ENCODE data around the gene POLG. TPM values are rescaled to one million over a fixed set of nuclear protein-coding genes. Genes with fewer than 3 reads are reported as not detected.

Gene POLG
- total and polyA plus RNA-seq, 2 donors (not counting 1 experiment from before 2014, with no cell fraction given), result 81.1 to 144 TPM

- H3K9me3 Mint-ChIP-seq (ENCODE audit: insufficient read depth), result no peaks in the 10 kb centered on the region
- ChIA-PET POLR2A (no interaction called here), CTCF (interaction anchor here (4.9 kb wide), 1 partner anchor 18 kb away, joined by 24 read pairs; no protein-coding TSS in a partner anchor)
- no peak overlapping the region for H3K27ac Mint-ChIP-seq
- 88% methylated on average over 6 of the region's 7 CpGs for WGBS (ENCODE audit: insufficient coverage)
- ATAC-seq (ENCODE audit: low read depth) (no peak), DNase-seq (no peak)
- Histone ChIP-seq H3K27me3 (replicated peaks in 1 of 4; ENCODE audit: control extremely low read depth in 1 of 4, control insufficient read depth in 3 of 4, insufficient read depth in 4 of 4, low read length in 3 of 4) (peaks cover 0 to 5% (median 0%) of the 10 kb centered on the region in 4 experiments), H3K9ac (ENCODE audit: low read length) (no peak overlapping the region), H3K4me2 (replicated peaks; ENCODE audit: low read depth, low read length, poor library complexity, severe bottlenecking) (no peak overlapping the region), H4K20me1 (ENCODE audit: control insufficient read depth, insufficient read depth, low read length, poor library complexity, severe bottlenecking) (no peaks in the 10 kb centered on the region), H2AFZ (ENCODE audit: insufficient read depth, low read depth, low read length, poor library complexity, severe bottlenecking) (no peak overlapping the region), H3K27ac (ENCODE audit: low read length in 2 of 2) (no peak overlapping the region), H3K79me2 (ENCODE audit: control insufficient read depth, insufficient read depth, low read length) (no peaks in the 10 kb centered on the region), H3K4me3 (ENCODE audit: control extremely low read depth in 1 of 5, extremely low read depth in 1 of 5, insufficient read depth in 1 of 5, low read depth in 2 of 5, low read length in 4 of 5) (no peak overlapping the region), H3K36me3 (replicated peaks in 1 of 2; ENCODE audit: control extremely low read depth in 1 of 2, control insufficient read depth in 1 of 2, extremely low read depth in 1 of 2, insufficient read depth in 2 of 2, low read length in 1 of 2) (no peaks in the 10 kb centered on the region), H3K9me3 (ENCODE audit: control extremely low read depth in 1 of 3, control insufficient read depth in 2 of 3, insufficient read depth in 1 of 3, low read length in 2 of 3) (no peaks in the 10 kb centered on the region), H3K4me1 (ENCODE audit: control insufficient read depth in 2 of 2, insufficient read depth in 2 of 2, low read length in 2 of 2) (peaks cover 0 to 6% of the 10 kb centered on the region in 2 donors)
- H3K27me3 Mint-ChIP-seq, result peaks cover 12% of the 10 kb centered on the region
- TF ChIP-seq CTCF (IDR thresholded peaks at IDR 0.05) (no peak), EZH2 (IDR thresholded peaks at IDR 0.05; ENCODE audit: borderline replicate concordance, insufficient read depth, low read depth, low read length, poor library complexity, severe bottlenecking) (no peak)
- H3K4me3 Mint-ChIP-seq, result no peak overlapping the region
- intact Hi-C loops (cut with micrococcal nuclease), result no loop called here
- peaks cover 4% of the 10 kb centered on the region for H3K4me1 Mint-ChIP-seq
Measured at GRCh38 chr15:89340573-89340972, 5.9 kb upstream of the POLG start.

GRCh38 chr15:89338036-89338435 is 3.4 kb upstream of the POLG start:
- H3K27me3 ChIP-seq (replicated peaks in 1 of 4; ENCODE audit: control extremely low read depth in 1 of 4, control insufficient read depth in 3 of 4, insufficient read depth in 4 of 4, low read length in 3 of 4), result no peaks in the 10 kb centered on the region
- H3K4me3 ChIP-seq (ENCODE audit: control extremely low read depth in 1 of 5, extremely low read depth in 1 of 5, insufficient read depth in 1 of 5, low read depth in 2 of 5, low read length in 4 of 5), result no peak overlapping the region
- H3K27me3 Mint-ChIP-seq, result peaks cover 9% of the 10 kb centered on the region
- no peak for ATAC-seq (ENCODE audit: low read depth)
- peaks cover 0 to 2% of the 10 kb centered on the region in 2 experiments for H3K36me3 ChIP-seq (replicated peaks in 1 of 2; ENCODE audit: control extremely low read depth in 1 of 2, control insufficient read depth in 1 of 2, extremely low read depth in 1 of 2, insufficient read depth in 2 of 2, low read length in 1 of 2)
- H3K27ac Mint-ChIP-seq, result no peak overlapping the region
- H3K4me2 ChIP-seq (replicated peaks; ENCODE audit: low read depth, low read length, poor library complexity, severe bottlenecking), result no peak overlapping the region
- intact Hi-C loops (cut with micrococcal nuclease), result no loop called here
- H3K79me2 ChIP-seq (ENCODE audit: control insufficient read depth, insufficient read depth, low read length), result peaks cover 12% of the 10 kb centered on the region
- DNase-seq, result no peak
- H3K27ac ChIP-seq (ENCODE audit: low read length in 2 of 2), result no peak overlapping the region
- WGBS (ENCODE audit: insufficient coverage), result 92% methylated on average over 6 of the region's 6 CpGs
- H3K4me1 ChIP-seq (ENCODE audit: control insufficient read depth in 2 of 2, insufficient read depth in 2 of 2, low read length in 2 of 2), result peaks cover 9 to 23% of the 10 kb centered on the region in 2 donors
- H3K9ac ChIP-seq (ENCODE audit: low read length), result no peak overlapping the region
- no peak overlapping the region for H3K4me3 Mint-ChIP-seq
- H2AFZ ChIP-seq (ENCODE audit: insufficient read depth, low read depth, low read length, poor library complexity, severe bottlenecking), result no peak overlapping the region
- peaks cover 15% of the 10 kb centered on the region for H3K4me1 Mint-ChIP-seq
- no peak for TF ChIP-seq CTCF (IDR thresholded peaks at IDR 0.05)
- TF ChIP-seq EZH2 (IDR thresholded peaks at IDR 0.05; ENCODE audit: borderline replicate concordance, insufficient read depth, low read depth, low read length, poor library complexity, severe bottlenecking), result no peak
- H4K20me1 ChIP-seq (ENCODE audit: control insufficient read depth, insufficient read depth, low read length, poor library complexity, severe bottlenecking), result peaks cover 12% of the 10 kb centered on the region
- POLR2A ChIA-PET, result no interaction called here
- CTCF ChIA-PET, result interaction anchor here (1.3 to 4.9 kb wide), 2 partner anchors 20 to 135 kb away, joined by 3 to 24 read pairs; no protein-coding TSS in a partner anchor
- H3K9me3 Mint-ChIP-seq (ENCODE audit: insufficient read depth), result no peaks in the 10 kb centered on the region
- no peaks in the 10 kb centered on the region for H3K9me3 ChIP-seq (ENCODE audit: control extremely low read depth in 1 of 3, control insufficient read depth in 2 of 3, insufficient read depth in 1 of 3, low read length in 2 of 3)

Data from B cell (primary cell).